GM12878 (cell line): ENCODE results near the gene MAB21L4. TPM values are rescaled to one million over a fixed set of nuclear protein-coding genes. Genes with fewer than 3 reads are reported as not detected.

ENCODE experiments used
- ATAC-seq: fragments of 200-7000 bp; cut with Tn5 transposase; 3 replicates; pipeline ENCODE4 v1.9.1; 2020; ENCODE audit warnings: mild to moderate bottlenecking, moderate library complexity
- BruUV-seq: library from RNA; stranded (reverse); fragments of 400-500 nt; replicated peaks from 2 replicates; lab custom pipeline; 2021; lab: Mats Ljungman, UMichigan
- CTCF ChIA-PET: fragments of 300-600 bp; sonication (Branson Sonifier 250); formaldehyde crosslinking; extraction: SDS; loops from one replicate; lab custom pipeline; 2021; ENCODE audit warnings: inconsistent platforms; lab: Yijun Ruan, JAX
- POLR2A ChIA-PET: fragments of 350-600 bp; formaldehyde crosslinking; extraction: SDS; loops from one replicate; lab custom pipeline; 2021; ENCODE audit warnings: inconsistent platforms; lab: Charles Lee
- RAD21 ChIA-PET: fragments of 300-600 bp; sonication (Branson Sonifier 250); formaldehyde crosslinking; loops from one replicate; lab custom pipeline; 2023; ENCODE audit warnings: antibody characterized with exemption; ENCODE audit not compliant: unreplicated experiment; lab: Charles Lee
- SMC1A ChIA-PET: fragments of 300-600 bp; sonication (Branson Sonifier 250); formaldehyde crosslinking; loops from one replicate; lab custom pipeline; 2023; ENCODE audit not compliant: unreplicated experiment, uncharacterized antibody; lab: Charles Lee
- DNase-seq: peaks from one replicate; pipeline ENCODE4 v3.0.0-alpha.2; 2011; ENCODE audit warnings: low read depth, low spot score
- FAIRE-seq: peaks from 3 replicates; lab custom pipeline; 2011; peaks lifted over from hg19 to GRCh38; lab: Jason Lieb, UNC
- H2AFZ ChIP-seq: 2 replicates; pipeline ENCODE4 v1.6.0; 2011; ENCODE audit warnings: low read depth, low read length, control low read depth; ENCODE audit not compliant: control insufficient read depth
- H3K27ac ChIP-seq: 2 replicates; pipeline ENCODE4 v1.5.1; 2011; ENCODE audit warnings: control low read depth; ENCODE audit not compliant: control insufficient read depth, insufficient read depth
- H3K27me3 ChIP-seq, 2 experiments: replicated peaks in 1 of 2; 2 replicates each; pipeline versions ENCODE4 v1.6.0 to v1.6.1; 2011; ENCODE audit warnings: low read length in 1 of 2; ENCODE audit not compliant: control insufficient read depth in 2 of 2, insufficient read depth in 2 of 2
- H3K36me3 ChIP-seq, 2 experiments: 2 replicates each; pipeline ENCODE4 v1.5.1; 2011; ENCODE audit warnings: low read length in 1 of 2; ENCODE audit not compliant: control insufficient read depth in 2 of 2, insufficient read depth in 2 of 2
- H3K4me1 ChIP-seq: 2 replicates; pipeline ENCODE4 v1.6.1; 2011; ENCODE audit warnings: mild to moderate bottlenecking, low read length, moderate library complexity, mixed read lengths; ENCODE audit not compliant: control insufficient read depth, insufficient read depth
- H3K4me2 ChIP-seq: 2 replicates; pipeline ENCODE4 v1.6.0; 2011; ENCODE audit warnings: control low read depth; ENCODE audit not compliant: control insufficient read depth, insufficient read depth
- H3K4me3 ChIP-seq: fragments of 200-600 bp; sonication (generic); 2 replicates; pipeline ENCODE4 v1.5.1; 2016
- H3K79me2 ChIP-seq: 2 replicates; pipeline ENCODE4 v1.6.0; 2011; ENCODE audit warnings: low read length; ENCODE audit not compliant: control insufficient read depth, insufficient read depth
- H3K9ac ChIP-seq: 2 replicates; pipeline ENCODE4 v1.8.0; 2011; ENCODE audit warnings: low read length, control low read depth, mixed read lengths; ENCODE audit not compliant: control insufficient read depth, insufficient read depth
- H3K9me3 ChIP-seq: replicated peaks from 3 replicates; pipeline ENCODE4 v1.5.1; 2011; ENCODE audit warnings: mild to moderate bottlenecking, low read length; ENCODE audit not compliant: control insufficient read depth, insufficient read depth
- H4K20me1 ChIP-seq: 2 replicates; pipeline ENCODE4 v1.6.0; 2011; ENCODE audit not compliant: control insufficient read depth, insufficient read depth
- BMI1 ChIP-seq: fragments of 450-650 bp; IDR thresholded peaks from 2 replicates; pipeline ENCODE4 v1.6.1; 2016; ENCODE audit warnings: mild to moderate bottlenecking, moderate library complexity, borderline replicate concordance
- DPF2 ChIP-seq: fragments of 450-650 bp; IDR thresholded peaks from 2 replicates; pipeline ENCODE4 v1.6.1; 2017; ENCODE audit warnings: mild to moderate bottlenecking
- EGR1 ChIP-seq, 2 experiments: IDR thresholded peaks; 1 replicate in 1 of 2; 2 replicates in 1 of 2; pipeline ENCODE4 v1.6.1; 2011 to 2012; ENCODE audit warnings: low read depth in 2 of 2, low read length in 2 of 2, borderline replicate concordance in 1 of 2, mild to moderate bottlenecking in 1 of 2, moderate library complexity in 1 of 2
- EZH2 ChIP-seq: IDR thresholded peaks from 2 replicates; pipeline ENCODE4 v1.6.1; 2012; ENCODE audit warnings: low read depth, mild to moderate bottlenecking, control low read depth, inconsistent platforms, low read length, borderline replicate concordance; ENCODE audit not compliant: control insufficient read depth
- FOXK2 ChIP-seq: fragments of 450-650 bp; IDR thresholded peaks from 2 replicates; pipeline ENCODE4 v1.6.1; 2017; ENCODE audit warnings: mild to moderate bottlenecking, moderate library complexity
- GABPA ChIP-seq: IDR thresholded peaks from 2 replicates; pipeline ENCODE4 v1.6.1; 2014; ENCODE audit warnings: antibody characterized with exemption, low read depth, mild to moderate bottlenecking, inconsistent platforms
- IKZF1 ChIP-seq: fragments of 450-650 bp; conservative IDR thresholded peaks from 2 replicates; pipeline ENCODE4 v1.6.1; 2017; ENCODE audit warnings: antibody characterized with exemption, mild to moderate bottlenecking
- IRF3 ChIP-seq: fragments of 450-650 bp; IDR thresholded peaks from 2 replicates; pipeline ENCODE4 v1.6.1; 2014; ENCODE audit warnings: mild to moderate bottlenecking
- NFIC ChIP-seq: IDR thresholded peaks from 2 replicates; pipeline ENCODE4 v1.6.1; 2012; ENCODE audit warnings: low read depth, mild to moderate bottlenecking, inconsistent platforms, low read length, moderate library complexity
- NRF1 ChIP-seq: conservative IDR thresholded peaks from 2 replicates; pipeline ENCODE4 v1.6.1; 2011; ENCODE audit warnings: mild to moderate bottlenecking, low read depth, low read length, improper control_type of control experiment
- POLR2AphosphoS5 ChIP-seq: IDR thresholded peaks from 2 replicates; pipeline ENCODE4 v1.6.1; 2011; ENCODE audit warnings: mild to moderate bottlenecking, low read length, inconsistent platforms
- RFX5 ChIP-seq: IDR thresholded peaks from 2 replicates; pipeline ENCODE4 v1.6.1; 2011; ENCODE audit warnings: low read depth, low read length, improper control_type of control experiment
- TARDBP ChIP-seq: IDR thresholded peaks from 2 replicates; pipeline ENCODE4 v1.6.1; 2016; ENCODE audit warnings: borderline replicate concordance
- TCF3 ChIP-seq: IDR thresholded peaks from 2 replicates; pipeline ENCODE4 v1.6.1; 2012; ENCODE audit warnings: low read depth, mild to moderate bottlenecking, low read length, borderline replicate concordance; ENCODE audit not compliant: insufficient read depth
- ZNF592 ChIP-seq: fragments of 450-650 bp; IDR thresholded peaks from 2 replicates; pipeline ENCODE4 v1.6.1; 2017; ENCODE audit warnings: mild to moderate bottlenecking, moderate library complexity
- ZZZ3 ChIP-seq: IDR thresholded peaks from 2 replicates; pipeline ENCODE4 v1.6.1; 2011; ENCODE audit warnings: low read depth; ENCODE audit not compliant: control insufficient read depth, insufficient read length
- WGBS: methylation state at CpG from one replicate; pipeline ENCODE4 v1.1.6; 2016; ENCODE audit warnings: low lambda C conversion rate; ENCODE audit not compliant: insufficient replicate concordance, insufficient coverage; ENCODE audit errors: missing lambda C conversion rate; 5-methylcytosine and 5-hydroxymethylcytosine counted together
- in situ Hi-C: fragments of 300-500 bp; cut with MboI; formaldehyde crosslinking; loops from 9 replicates; pipeline ENCODE4 v1.14.3; 2018; ENCODE audit warnings: mixed read lengths
- intact Hi-C: fragments of 100-400 bp; cut with micrococcal nuclease; formaldehyde crosslinking; loops from one replicate; pipeline ENCODE4 v1.14.2; 2022; ENCODE audit not compliant: unreplicated experiment
- polyA plus RNA-seq, 11 experiments: library from polyadenylated mRNA; depleted of rRNA in 4 of 11; unstranded in 6 of 11; stranded (reverse) in 5 of 11; fragments of >200 nt; fragmentation: Nextera tagmentation in 4 of 11; fragmentation: Illumina TruSeq in 1 of 11; extraction: Ambion mirVana in 4 of 11; extraction: Trizol in 1 of 11; gene quantifications; 1 replicate in 1 of 11; 2 replicates in 10 of 11; pipeline versions ENCODE4 v1.2.1 to v1.2.3, GENCODE V29; 2011 to 2016; ENCODE audit warnings: inconsistent platforms in 2 of 11, missing spikeins in 2 of 11, low read depth in 1 of 11
- total RNA-seq, 4 experiments: library from RNA; depleted of rRNA in 3 of 4; stranded (reverse); fragments of >200 nt in 3 of 4; fragmentation: Illumina TruSeq in 1 of 4; extraction: Trizol in 1 of 4; gene quantifications; 2 replicates each; pipeline versions ENCODE4 v1.2.1 to v1.2.3, GENCODE V29; 2013 to 2021

Gene MAB21L4
- total and polyA plus RNA-seq, 10 of the 15 experiments (the other 5 are each of a cell fraction or from before 2014, with no cell fraction given): 0.03 TPM; not detected in 9

GRCh38 chr2:240925568-240926515 lies 29.9 kb upstream of the MAB21L4 start:
- no peaks in the 10 kb centered on the region for H3K36me3 ChIP-seq
- no TSS peak for BruUV-seq
- FAIRE-seq (no peak), DNase-seq (no peak), ATAC-seq (peak; percentile 20; the same call in 2 of the 3 replicates)
- CTCF ChIA-PET: no interaction called here
- H3K27me3 ChIP-seq: peaks cover 0 to 2% of the 10 kb centered on the region in 2 experiments; a peak in 2 of 4 replicates
- no peak overlapping the region for H2AFZ ChIP-seq
- H3K79me2 ChIP-seq: no peaks in the 10 kb centered on the region
- in situ Hi-C loops: no loop called here
- H3K4me3 ChIP-seq: no peak overlapping the region
- intact Hi-C loops: no loop called here
- WGBS: 70% methylated on average over 29 of the region's 29 CpGs
- no peak overlapping the region for H3K4me2 ChIP-seq
- RAD21 ChIA-PET: no interaction called here
- H4K20me1 ChIP-seq: no peaks in the 10 kb centered on the region
- H3K27ac ChIP-seq: no peak overlapping the region
- no peaks in the 10 kb centered on the region for H3K4me1 ChIP-seq
- no peak overlapping the region for H3K9ac ChIP-seq
- POLR2A ChIA-PET: no interaction called here
- no peaks in the 10 kb centered on the region; the same call in 2 of the 3 replicates for H3K9me3 ChIP-seq
- SMC1A ChIA-PET: no interaction called here
- TF ChIP-seq ZNF592 (no peak), IRF3 (no peak), TARDBP (no peak), NRF1 (no peak), RFX5 (no peak), DPF2 (no peak), NFIC (no peak), BMI1 (no peak), IKZF1 (no peak), EZH2 (no peak), ZZZ3 (no peak), FOXK2 (no peak), EGR1 (IDR thresholded peaks at IDR 0.05; ENCODE audit: borderline replicate concordance in 1 of 2, low read depth in 2 of 2, low read length in 2 of 2) (no peak), TCF3 (no peak), GABPA (no peak), POLR2AphosphoS5 (no peak)
